ENCODE data around the gene YTHDF2. TPM values are rescaled to one million over a fixed set of nuclear protein-coding genes. Genes with fewer than 3 reads are reported as not detected.

YTHDF2 gene
- total RNA-seq, 1 experiment from 2014 or later, result 55.0 TPM

- intact Hi-C loops (cut with micrococcal nuclease), result no loop called here
- H3K4me2 ChIP-seq (ENCODE audit: low read length), result peak overlapping the region; percentile 83
- no peak overlapping the region for H3K27ac ChIP-seq (ENCODE audit: low read length)
- H2AFZ ChIP-seq (ENCODE audit: low read length), result no peak overlapping the region
- BruUV-seq (replicated peaks), result no TSS peak
- no peaks in the 10 kb centered on the region for H3K27me3 ChIP-seq (ENCODE audit: low read length)
- DNase-seq, result no peak
- H3K79me2 ChIP-seq (ENCODE audit: low read length), result peaks cover 84% of the 10 kb centered on the region
- no peak overlapping the region for H3K9ac ChIP-seq (ENCODE audit: low read length)
- no peak for ATAC-seq
- peaks cover 24% of the 10 kb centered on the region for H3K4me1 ChIP-seq (ENCODE audit: insufficient read depth, low read length)
- POLR2A ChIA-PET (ENCODE audit: unreplicated experiment), result no interaction called here
- H3K4me3 ChIP-seq (ENCODE audit: low read length), result peak overlapping the region; percentile 90; the same call in 1 of the 2 replicates
- H3K9me2 ChIP-seq (replicated peaks; ENCODE audit: low read length), result no peaks in the 10 kb centered on the region
- H3K9me3 ChIP-seq (ENCODE audit: low read length), result no peaks in the 10 kb centered on the region
- no peaks in the 10 kb centered on the region for H3F3A ChIP-seq (ENCODE audit: low read length, unreplicated experiment)
- peaks cover 54% of the 10 kb centered on the region for H4K20me1 ChIP-seq (ENCODE audit: low read length)
- H3K36me3 ChIP-seq (ENCODE audit: low read depth, low read length), result peaks cover 59% of the 10 kb centered on the region
- TF ChIP-seq CTCF (conservative IDR thresholded peaks at IDR 0.05; ENCODE audit: low read depth, low read length) (no peak), EZH2 (IDR thresholded peaks at IDR 0.05; ENCODE audit: low read length, unreplicated experiment) (no peak), EZH2phosphoT487 (IDR thresholded peaks at IDR 0.05; ENCODE audit: borderline replicate concordance, low read length) (no peak)
- CTCF ChIA-PET, result no interaction called here
Observed at GRCh38 chr1:28740118-28740517, 3.4 kb downstream of the YTHDF2 start.

GRCh38 chr1:28744184-28744583, 7.4 kb downstream of the YTHDF2 start:
- DNase-seq (no peak), ATAC-seq (no peak)
- intact Hi-C loops (cut with micrococcal nuclease), result no loop called here
- Histone ChIP-seq H3K27me3 (ENCODE audit: low read length) (no peaks in the 10 kb centered on the region), H3K9ac (ENCODE audit: low read length) (no peak overlapping the region), H3K27ac (ENCODE audit: low read length) (no peak overlapping the region), H3K9me3 (ENCODE audit: low read length) (no peaks in the 10 kb centered on the region), H3K4me3 (ENCODE audit: low read length) (no peak overlapping the region), H2AFZ (ENCODE audit: low read length) (no peak overlapping the region), H3K9me2 (replicated peaks; ENCODE audit: low read length) (no peaks in the 10 kb centered on the region), H3K4me1 (ENCODE audit: insufficient read depth, low read length) (peaks cover 19% of the 10 kb centered on the region), H3K79me2 (ENCODE audit: low read length) (peaks cover 100% of the 10 kb centered on the region), H3F3A (ENCODE audit: low read length, unreplicated experiment) (no peaks in the 10 kb centered on the region), H3K4me2 (ENCODE audit: low read length) (peak overlapping the region; percentile 0; the same call in 1 of the 2 replicates), H4K20me1 (ENCODE audit: low read length) (peaks cover 73% of the 10 kb centered on the region), H3K36me3 (ENCODE audit: low read depth, low read length) (peaks cover 65% of the 10 kb centered on the region)
- ChIA-PET POLR2A (ENCODE audit: unreplicated experiment) (no interaction called here), CTCF (no interaction called here)
- BruUV-seq (replicated peaks), result no TSS peak
- TF ChIP-seq CTCF (conservative IDR thresholded peaks at IDR 0.05; ENCODE audit: low read depth, low read length) (no peak), EZH2phosphoT487 (IDR thresholded peaks at IDR 0.05; ENCODE audit: borderline replicate concordance, low read length) (no peak), EZH2 (IDR thresholded peaks at IDR 0.05; ENCODE audit: low read length, unreplicated experiment) (no peak)

GRCh38 chr1:28745653-28746173, 9.0 kb downstream of the YTHDF2 start:
- peaks cover 100% of the 10 kb centered on the region for H3K79me2 ChIP-seq (ENCODE audit: low read length)
- no peaks in the 10 kb centered on the region for H3K27me3 ChIP-seq (ENCODE audit: low read length)
- H3K27ac ChIP-seq (ENCODE audit: low read length), result no peak overlapping the region
- peaks cover 75% of the 10 kb centered on the region for H4K20me1 ChIP-seq (ENCODE audit: low read length)
- intact Hi-C loops (cut with micrococcal nuclease), result no loop called here
- ATAC-seq (no peak), DNase-seq (no peak)
- H3K9ac ChIP-seq (ENCODE audit: low read length), result no peak overlapping the region
- TF ChIP-seq CTCF (conservative IDR thresholded peaks at IDR 0.05; ENCODE audit: low read depth, low read length) (no peak), EZH2phosphoT487 (IDR thresholded peaks at IDR 0.05; ENCODE audit: borderline replicate concordance, low read length) (no peak), EZH2 (IDR thresholded peaks at IDR 0.05; ENCODE audit: low read length, unreplicated experiment) (no peak)
- peaks cover 4% of the 10 kb centered on the region for H3F3A ChIP-seq (ENCODE audit: low read length, unreplicated experiment)
- peaks cover 25% of the 10 kb centered on the region for H3K4me1 ChIP-seq (ENCODE audit: insufficient read depth, low read length)
- no peaks in the 10 kb centered on the region for H3K9me2 ChIP-seq (replicated peaks; ENCODE audit: low read length)
- ChIA-PET POLR2A (ENCODE audit: unreplicated experiment) (no interaction called here), CTCF (no interaction called here)
- peaks cover 54% of the 10 kb centered on the region for H3K36me3 ChIP-seq (ENCODE audit: low read depth, low read length)
- H2AFZ ChIP-seq (ENCODE audit: low read length), result no peak overlapping the region
- no peak overlapping the region for H3K4me3 ChIP-seq (ENCODE audit: low read length)
- H3K4me2 ChIP-seq (ENCODE audit: low read length), result peak overlapping the region; percentile 19
- BruUV-seq (replicated peaks), result no TSS peak
- no peaks in the 10 kb centered on the region for H3K9me3 ChIP-seq (ENCODE audit: low read length)

Data from PC-3 (cell line).